Panc1 (cell line): ENCODE results near the gene NEK5.

Experiments
- CTCF ChIP-seq: fragments of 450-650 bp; IDR thresholded peaks from 2 replicates; pipeline ENCODE4 v1.5.1; 2017; ENCODE audit warnings: mild to moderate bottlenecking
- POLR2AphosphoS5 ChIP-seq: IDR thresholded peaks from 2 replicates; pipeline ENCODE4 v1.6.1; 2012; ENCODE audit warnings: mild to moderate bottlenecking, low read depth, low read length, moderate library complexity
- REST ChIP-seq, 2 experiments: IDR thresholded peaks; 2 replicates each; pipeline ENCODE4 v1.6.1; 2011 to 2012; ENCODE audit warnings: low read depth in 2 of 2, control low read depth in 1 of 2, low read length in 1 of 2, mild to moderate bottlenecking in 1 of 2, moderate library complexity in 1 of 2; ENCODE audit not compliant: insufficient read depth in 1 of 2
- SIN3A ChIP-seq: IDR thresholded peaks from 2 replicates; pipeline ENCODE4 v1.6.1; 2012; ENCODE audit warnings: low read depth, mild to moderate bottlenecking, low read length, moderate library complexity, borderline replicate concordance; ENCODE audit not compliant: insufficient read depth
- TCF7L2 ChIP-seq: IDR thresholded peaks from 2 replicates; pipeline ENCODE4 v1.6.1; 2011; ENCODE audit warnings: mild to moderate bottlenecking, low read depth, low read length, inconsistent platforms

GRCh38 chr13:52164989-52165388 is 36.1 kb upstream of the NEK5 start:
- TF ChIP-seq CTCF (no peak), REST (IDR thresholded peaks at IDR 0.05; ENCODE audit: insufficient read depth in 1 of 2, low read depth in 2 of 2, low read length in 1 of 2) (no peak), POLR2AphosphoS5 (no peak), SIN3A (no peak), TCF7L2 (no peak)
